Ascending aorta (tissue), 2 donors: ENCODE data around the gene CEBPG. TPM values are rescaled to one million over a fixed set of nuclear protein-coding genes. Genes with fewer than 3 reads are reported as not detected.

Experiments
- DNase-seq, 2 donors: peaks; one replicate each; pipeline ENCODE4 v3.0.0-alpha.2; 2019; ENCODE audit warnings: low spot score in 2 of 2
- H3K27ac ChIP-seq, 2 donors: fragments of 200-600 bp; sonication (generic); one replicate each; pipeline ENCODE4 v1.5.1; 2016 to 2017; ENCODE audit warnings: mild to moderate bottlenecking in 1 of 2
- H3K27me3 ChIP-seq: fragments of 200-600 bp; sonication (generic); one replicate; pipeline ENCODE4 v1.5.1; 2017
- H3K36me3 ChIP-seq, 2 donors: fragments of 200-600 bp; sonication (generic); one replicate each; pipeline ENCODE4 v1.5.1; 2016
- H3K4me1 ChIP-seq, 2 donors: fragments of 200-600 bp; sonication (generic); one replicate each; pipeline ENCODE4 v1.5.1; 2016 to 2017; ENCODE audit warnings: mild to moderate bottlenecking in 1 of 2
- H3K4me3 ChIP-seq, 2 donors: fragments of 200-600 bp; sonication (generic); one replicate each; pipeline ENCODE4 v1.5.1; 2016 to 2017; ENCODE audit warnings: mild to moderate bottlenecking in 1 of 2
- H3K9me3 ChIP-seq, 2 donors: fragments of 200-600 bp; sonication (generic); one replicate each; pipeline ENCODE4 v1.5.1; 2016
- CTCF ChIP-seq, 3 experiments: fragments of 200-600 bp in 2 of 3; fragments of 450-650 bp in 1 of 3; sonication (generic) in 2 of 3; IDR thresholded peaks; one replicate each; pipeline ENCODE4 v1.5.1; 2016 to 2019; ENCODE audit warnings: antibody characterized with exemption in 3 of 3, mild to moderate bottlenecking in 1 of 3, moderate library complexity in 1 of 3
- intact Hi-C: fragments of 100-400 bp; cut with DNase I; formaldehyde crosslinking; loops from one replicate; pipeline ENCODE4 v1.15.1; 2023
- total RNA-seq: library from RNA; depleted of rRNA; stranded (reverse); fragments of >200 nt; gene quantifications from one replicate; pipeline ENCODE4 v1.1.0, GENCODE V29; 2016

CEBPG gene
- total RNA-seq, 1 donor from 2014 or later: 21.9 TPM

- TF ChIP-seq CTCF (IDR thresholded peaks at IDR 0.05): no peak
- Histone ChIP-seq H3K4me3 (no peak overlapping the region), H3K36me3 (peaks cover 3 to 19% of the 10 kb centered on the region in 2 donors), H3K27me3 (no peaks in the 10 kb centered on the region), H3K9me3 (no peaks in the 10 kb centered on the region), H3K4me1 (no peaks in the 10 kb centered on the region), H3K27ac (no peak overlapping the region)
- no peak for DNase-seq
- intact Hi-C loops: loop anchor here (10.0 kb wide), 1 partner anchor 265 kb away; no protein-coding TSS in a partner anchor
These were observed 36.6 kb downstream of the CEBPG start for GRCh38 chr19:33409906-33410685.

- Histone ChIP-seq H3K27me3 (no peaks in the 10 kb centered on the region), H3K27ac (no peak overlapping the region), H3K36me3 (peaks cover 3 to 19% of the 10 kb centered on the region in 2 donors), H3K4me1 (no peaks in the 10 kb centered on the region), H3K9me3 (no peaks in the 10 kb centered on the region), H3K4me3 (no peak overlapping the region)
- no peak for TF ChIP-seq CTCF (IDR thresholded peaks at IDR 0.05)
- DNase-seq: no peak
- intact Hi-C loops: no loop called here
These were observed 37.4 kb downstream of the CEBPG start for GRCh38 chr19:33410915-33411401.

GRCh38 chr19:33411621-33412180, 38.2 kb downstream of the CEBPG start:
- H3K4me3 ChIP-seq: no peak overlapping the region
- peaks cover 3 to 19% of the 10 kb centered on the region in 2 donors for H3K36me3 ChIP-seq
- no peaks in the 10 kb centered on the region for H3K9me3 ChIP-seq
- H3K27ac ChIP-seq: no peak overlapping the region
- no peaks in the 10 kb centered on the region for H3K27me3 ChIP-seq
- no peak for TF ChIP-seq CTCF (IDR thresholded peaks at IDR 0.05)
- H3K4me1 ChIP-seq: no peaks in the 10 kb centered on the region
- intact Hi-C loops: no loop called here
- DNase-seq: no peak

GRCh38 chr19:33412601-33413425, 39.3 kb downstream of the CEBPG start:
- Histone ChIP-seq H3K27ac (no peak overlapping the region), H3K4me1 (no peaks in the 10 kb centered on the region), H3K4me3 (no peak overlapping the region), H3K27me3 (no peaks in the 10 kb centered on the region), H3K9me3 (no peaks in the 10 kb centered on the region), H3K36me3 (peaks cover 3 to 19% of the 10 kb centered on the region in 2 donors)
- intact Hi-C loops: no loop called here
- no peak for DNase-seq
- no peak for TF ChIP-seq CTCF (IDR thresholded peaks at IDR 0.05)

GRCh38 chr19:33413426-33413725, 39.9 kb downstream of the CEBPG start:
- Histone ChIP-seq H3K27me3 (no peaks in the 10 kb centered on the region), H3K27ac (no peak overlapping the region), H3K4me1 (no peaks in the 10 kb centered on the region), H3K36me3 (peaks cover 3 to 19% of the 10 kb centered on the region in 2 donors), H3K4me3 (no peak overlapping the region), H3K9me3 (no peaks in the 10 kb centered on the region)
- intact Hi-C loops: no loop called here
- no peak for DNase-seq
- no peak for TF ChIP-seq CTCF (IDR thresholded peaks at IDR 0.05)
